ENCODE measurements around the gene GLYR1. TPM values are rescaled to one million over a fixed set of nuclear protein-coding genes. Genes with fewer than 3 reads are reported as not detected.

Gene GLYR1
- polyA plus RNA-seq, 1 donor (not counting 4 experiments of a cell fraction or from before 2014, with no cell fraction given): 42.6 TPM

DNA sequence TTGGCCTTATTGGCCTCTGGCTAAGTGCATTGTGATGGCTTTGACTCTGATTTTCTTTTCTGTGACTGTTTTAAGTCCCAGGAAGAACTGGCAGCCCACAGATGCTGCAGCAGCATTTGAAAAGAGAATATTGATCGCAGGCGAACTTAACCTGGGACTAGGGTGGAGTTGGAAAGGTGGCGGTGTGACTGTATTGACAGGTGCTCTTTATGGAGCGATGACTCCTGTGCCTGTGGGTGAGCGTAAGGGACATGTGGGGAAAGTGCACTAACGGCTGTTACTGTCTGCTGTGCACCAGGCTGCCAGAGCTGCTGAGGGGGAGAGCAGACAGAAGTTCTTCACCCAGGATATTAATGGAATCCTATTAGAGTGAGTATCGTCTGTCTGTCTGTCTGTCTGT, 21.4 kb upstream of the GLYR1 start:
- Histone ChIP-seq H3K9me1 (ENCODE audit: control insufficient read depth, extremely low read depth, insufficient read depth, low read length) (no peaks in the 10 kb centered on the region), H3K27me3 (ENCODE audit: control insufficient read depth, extremely low read depth, insufficient read depth, low read length) (no peaks in the 10 kb centered on the region), H3K27ac (ENCODE audit: control insufficient read depth, insufficient read depth, low read length) (no peak overlapping the region), H3K4me1 (ENCODE audit: control insufficient read depth, extremely low read depth, insufficient read depth, low read length) (peaks cover 14% of the 10 kb centered on the region), H4K20me1 (ENCODE audit: control insufficient read depth, extremely low read depth, insufficient read depth, low read length) (peaks cover 3% of the 10 kb centered on the region), H3K4me3 (ENCODE audit: control insufficient read depth in 2 of 3, extremely low read depth in 1 of 3, insufficient read depth in 2 of 3, low read depth in 1 of 3, low read length in 3 of 3) (no peak overlapping the region), H2AFZ (ENCODE audit: control insufficient read depth, low read length) (no peak overlapping the region), H3K9me3 (ENCODE audit: control insufficient read depth, low read depth, low read length) (no peaks in the 10 kb centered on the region), H3K36me3 (ENCODE audit: control insufficient read depth in 2 of 2, extremely low read depth in 1 of 2, insufficient read depth in 2 of 2, low read length in 2 of 2) (peaks cover 25 to 35% of the 10 kb centered on the region in 2 experiments), H3K9ac (ENCODE audit: control insufficient read depth, extremely low read depth, insufficient read depth, low read length) (no peak overlapping the region), H3K79me2 (ENCODE audit: control insufficient read depth, insufficient read depth, low read length) (peaks cover 48% of the 10 kb centered on the region), H3K4me2 (ENCODE audit: control insufficient read depth, extremely low read depth, insufficient read depth, low read depth, low read length) (no peak overlapping the region)
- no peak for DNase-seq (ENCODE audit: low read depth, low spot score)
- FAIRE-seq: no peak
- dilution Hi-C loops (cut with MboI; ENCODE audit: extremely low pct_ligation_motif_present, low sequenced_read_pairs): no loop called here
- TF ChIP-seq, protein P1, sequence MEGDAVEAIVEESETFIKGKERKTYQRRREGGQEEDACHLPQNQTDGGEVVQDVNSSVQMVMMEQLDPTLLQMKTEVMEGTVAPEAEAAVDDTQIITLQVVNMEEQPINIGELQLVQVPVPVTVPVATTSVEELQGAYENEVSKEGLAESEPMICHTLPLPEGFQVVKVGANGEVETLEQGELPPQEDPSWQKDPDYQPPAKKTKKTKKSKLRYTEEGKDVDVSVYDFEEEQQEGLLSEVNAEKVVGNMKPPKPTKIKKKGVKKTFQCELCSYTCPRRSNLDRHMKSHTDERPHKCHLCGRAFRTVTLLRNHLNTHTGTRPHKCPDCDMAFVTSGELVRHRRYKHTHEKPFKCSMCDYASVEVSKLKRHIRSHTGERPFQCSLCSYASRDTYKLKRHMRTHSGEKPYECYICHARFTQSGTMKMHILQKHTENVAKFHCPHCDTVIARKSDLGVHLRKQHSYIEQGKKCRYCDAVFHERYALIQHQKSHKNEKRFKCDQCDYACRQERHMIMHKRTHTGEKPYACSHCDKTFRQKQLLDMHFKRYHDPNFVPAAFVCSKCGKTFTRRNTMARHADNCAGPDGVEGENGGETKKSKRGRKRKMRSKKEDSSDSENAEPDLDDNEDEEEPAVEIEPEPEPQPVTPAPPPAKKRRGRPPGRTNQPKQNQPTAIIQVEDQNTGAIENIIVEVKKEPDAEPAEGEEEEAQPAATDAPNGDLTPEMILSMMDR (optimal IDR thresholded peaks at IDR 0.05 in 1 of 3, IDR thresholded peaks at IDR 0.05 in 1 of 3, conservative IDR thresholded peaks at IDR 0.05 in 1 of 3; ENCODE audit: extremely low read depth in 1 of 3, insufficient read depth in 2 of 3, low read length in 3 of 3): no peak
- no peak for TF ChIP-seq EZH2 (IDR thresholded peaks at IDR 0.05; ENCODE audit: low read length)

DNA sequence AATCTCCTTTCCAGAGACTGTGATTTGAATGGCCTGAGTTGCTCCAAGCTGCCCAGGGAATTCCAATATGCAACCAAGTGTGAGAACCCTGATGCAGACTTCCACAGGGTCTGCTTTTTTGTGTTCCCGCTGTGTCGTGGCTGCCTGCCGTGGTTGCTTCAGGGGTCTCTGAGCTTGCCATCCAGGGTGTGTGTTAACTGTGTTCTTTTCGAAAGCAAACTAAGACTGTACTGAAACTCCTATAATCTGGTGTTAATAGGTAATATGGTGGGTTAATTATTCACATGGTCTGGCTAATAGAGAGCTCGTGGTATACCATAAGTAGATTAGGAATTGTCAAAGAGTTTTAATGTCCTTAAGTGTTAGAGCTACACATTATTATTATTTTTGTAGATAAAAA, 20.9 kb upstream of the GLYR1 start:
- peaks cover 14% of the 10 kb centered on the region for H3K4me1 ChIP-seq (ENCODE audit: control insufficient read depth, extremely low read depth, insufficient read depth, low read length)
- no peak overlapping the region for H3K4me2 ChIP-seq (ENCODE audit: control insufficient read depth, extremely low read depth, insufficient read depth, low read depth, low read length)
- H2AFZ ChIP-seq (ENCODE audit: control insufficient read depth, low read length): no peak overlapping the region
- no peak for TF ChIP-seq EZH2 (IDR thresholded peaks at IDR 0.05; ENCODE audit: low read length)
- H4K20me1 ChIP-seq (ENCODE audit: control insufficient read depth, extremely low read depth, insufficient read depth, low read length): peaks cover 3% of the 10 kb centered on the region
- peaks cover 24 to 30% of the 10 kb centered on the region in 2 experiments for H3K36me3 ChIP-seq (ENCODE audit: control insufficient read depth in 2 of 2, extremely low read depth in 1 of 2, insufficient read depth in 2 of 2, low read length in 2 of 2)
- no peaks in the 10 kb centered on the region for H3K9me3 ChIP-seq (ENCODE audit: control insufficient read depth, low read depth, low read length)
- no peak overlapping the region for H3K9ac ChIP-seq (ENCODE audit: control insufficient read depth, extremely low read depth, insufficient read depth, low read length)
- no peak overlapping the region for H3K4me3 ChIP-seq (ENCODE audit: control insufficient read depth in 2 of 3, extremely low read depth in 1 of 3, insufficient read depth in 2 of 3, low read depth in 1 of 3, low read length in 3 of 3)
- peaks cover 53% of the 10 kb centered on the region for H3K79me2 ChIP-seq (ENCODE audit: control insufficient read depth, insufficient read depth, low read length)
- FAIRE-seq: no peak
- H3K27ac ChIP-seq (ENCODE audit: control insufficient read depth, insufficient read depth, low read length): no peak overlapping the region
- dilution Hi-C loops (cut with MboI; ENCODE audit: extremely low pct_ligation_motif_present, low sequenced_read_pairs): no loop called here
- no peak for DNase-seq (ENCODE audit: low read depth, low spot score)
- no peaks in the 10 kb centered on the region for H3K27me3 ChIP-seq (ENCODE audit: control insufficient read depth, extremely low read depth, insufficient read depth, low read length)
- no peaks in the 10 kb centered on the region for H3K9me1 ChIP-seq (ENCODE audit: control insufficient read depth, extremely low read depth, insufficient read depth, low read length)

DNA sequence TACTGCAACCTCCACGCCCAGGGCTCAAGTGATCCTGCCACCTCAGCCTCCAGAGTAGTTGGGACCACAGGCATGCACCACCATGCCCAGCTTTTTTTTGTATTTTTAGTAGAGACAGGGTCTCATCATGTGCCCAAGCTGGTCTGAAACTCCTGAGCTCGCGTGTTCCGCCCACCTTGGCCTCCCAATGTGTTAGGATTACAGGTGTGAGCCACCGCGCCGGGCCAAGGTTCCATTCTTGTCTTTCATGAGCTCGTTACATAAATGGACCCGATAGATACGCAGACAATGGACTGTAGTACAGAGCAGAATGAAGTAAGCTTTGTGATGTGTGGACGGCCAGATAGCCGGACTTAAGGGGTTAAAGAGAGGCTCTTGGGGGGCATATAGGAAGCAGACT, 19.5 kb upstream of the GLYR1 start:
- Histone ChIP-seq H3K79me2 (ENCODE audit: control insufficient read depth, insufficient read depth, low read length) (peaks cover 67% of the 10 kb centered on the region), H2AFZ (ENCODE audit: control insufficient read depth, low read length) (no peak overlapping the region), H3K9me3 (ENCODE audit: control insufficient read depth, low read depth, low read length) (no peaks in the 10 kb centered on the region), H3K27ac (ENCODE audit: control insufficient read depth, insufficient read depth, low read length) (no peak overlapping the region), H3K4me3 (ENCODE audit: control insufficient read depth in 2 of 3, extremely low read depth in 1 of 3, insufficient read depth in 2 of 3, low read depth in 1 of 3, low read length in 3 of 3) (no peak overlapping the region), H3K27me3 (ENCODE audit: control insufficient read depth, extremely low read depth, insufficient read depth, low read length) (no peaks in the 10 kb centered on the region), H3K36me3 (ENCODE audit: control insufficient read depth in 2 of 2, extremely low read depth in 1 of 2, insufficient read depth in 2 of 2, low read length in 2 of 2) (peaks cover 23 to 29% of the 10 kb centered on the region in 2 experiments), H4K20me1 (ENCODE audit: control insufficient read depth, extremely low read depth, insufficient read depth, low read length) (peaks cover 3% of the 10 kb centered on the region), H3K9ac (ENCODE audit: control insufficient read depth, extremely low read depth, insufficient read depth, low read length) (no peak overlapping the region), H3K9me1 (ENCODE audit: control insufficient read depth, extremely low read depth, insufficient read depth, low read length) (no peaks in the 10 kb centered on the region), H3K4me1 (ENCODE audit: control insufficient read depth, extremely low read depth, insufficient read depth, low read length) (peaks cover 14% of the 10 kb centered on the region), H3K4me2 (ENCODE audit: control insufficient read depth, extremely low read depth, insufficient read depth, low read depth, low read length) (no peak overlapping the region)
- TF ChIP-seq, protein P1 (optimal IDR thresholded peaks at IDR 0.05 in 1 of 3, IDR thresholded peaks at IDR 0.05 in 1 of 3, conservative IDR thresholded peaks at IDR 0.05 in 1 of 3; ENCODE audit: extremely low read depth in 1 of 3, insufficient read depth in 2 of 3, low read length in 3 of 3): no peak
- no peak for TF ChIP-seq EZH2 (IDR thresholded peaks at IDR 0.05; ENCODE audit: low read length)
- FAIRE-seq (no peak), DNase-seq (ENCODE audit: low read depth, low spot score) (no peak)
- dilution Hi-C loops (cut with MboI; ENCODE audit: extremely low pct_ligation_motif_present, low sequenced_read_pairs): no loop called here
